HG03064 (cell line): ENCODE measurements around the gene ZNF358.

Experiments
- ATAC-seq: cut with Tn5 transposase; IDR thresholded peaks from one replicate; pipeline ENCODE4 v1.9.1; 2021; ENCODE audit warnings: low read depth; ENCODE audit not compliant: unreplicated experiment

ZNF358 gene

DNA sequence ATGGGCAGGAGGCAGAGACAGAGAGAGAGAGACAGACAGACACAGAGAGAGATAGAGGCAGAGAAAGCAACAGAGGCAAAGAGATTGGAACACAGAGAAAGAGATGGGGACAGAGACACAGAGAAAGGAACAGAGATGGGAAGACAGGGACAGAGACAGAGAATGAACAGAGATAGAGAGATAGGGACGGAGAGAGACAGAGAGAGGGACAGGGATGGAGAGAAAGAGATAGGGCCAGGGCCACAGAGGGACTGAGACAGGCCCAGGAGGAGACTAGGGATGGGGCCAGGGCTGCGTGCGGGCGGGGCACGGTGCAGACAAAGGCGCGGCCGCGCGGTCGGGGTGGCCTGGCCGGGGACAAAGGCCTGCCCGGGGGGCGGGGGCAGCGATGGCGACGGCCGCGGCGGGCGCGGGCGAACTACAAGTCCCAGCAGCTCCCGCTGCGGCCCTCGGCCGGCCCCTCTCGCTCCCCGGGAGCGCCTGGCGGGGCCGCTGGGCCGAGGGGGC is at the start of gene ZNF358:
Gene ZNF358 (plus strand): TSS at position 459 of the 507 bp plus-strand sequence. CDS start 3,140 bp downstream, outside the sequence.
- ATAC-seq: no peak

DNA sequence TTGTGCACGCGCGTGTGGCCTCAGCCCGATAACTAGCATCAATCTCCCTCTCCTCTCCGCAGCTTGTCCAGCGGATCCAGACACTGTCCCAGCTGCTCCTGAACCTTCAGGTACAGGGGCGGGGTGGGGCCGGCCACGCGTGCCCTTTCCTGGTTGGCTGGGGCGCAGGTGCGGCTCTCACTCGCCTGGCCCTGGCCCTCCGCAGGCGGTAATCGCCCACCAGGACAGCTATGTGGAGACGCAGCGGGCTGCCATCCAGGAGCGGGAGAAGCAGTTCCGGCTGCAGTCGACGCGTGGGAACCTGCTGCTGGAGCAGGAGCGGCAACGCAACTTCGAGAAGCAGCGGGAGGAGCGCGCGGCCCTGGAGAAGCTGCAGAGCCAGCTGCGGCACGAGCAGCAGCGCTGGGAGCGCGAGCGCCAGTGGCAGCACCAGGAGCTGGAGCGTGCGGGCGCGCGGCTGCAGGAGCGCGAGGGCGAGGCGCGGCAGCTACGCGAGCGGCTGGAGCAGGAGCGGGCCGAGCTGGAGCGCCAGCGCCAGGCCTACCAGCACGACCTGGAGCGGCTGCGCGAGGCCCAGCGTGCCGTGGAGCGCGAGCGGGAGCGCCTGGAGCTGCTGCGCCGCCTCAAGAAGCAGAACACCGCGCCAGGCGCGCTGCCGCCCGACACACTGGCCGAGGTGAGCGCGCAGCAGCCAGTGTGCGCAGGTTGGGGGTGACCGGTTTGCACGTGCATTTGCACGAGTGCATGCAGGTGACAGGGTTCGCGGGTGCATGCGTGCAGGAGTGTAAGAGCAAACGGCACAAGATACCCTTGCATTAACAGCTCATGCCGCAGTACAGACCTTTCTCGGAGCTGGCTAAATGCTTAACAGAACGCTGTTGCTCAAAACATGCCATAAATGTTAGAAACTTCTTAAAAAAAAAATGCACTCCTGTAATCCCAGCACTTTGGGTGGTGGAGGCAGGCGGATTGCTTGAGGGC is 48.6 kb upstream of the ZNF358 start:
- ATAC-seq: no peak

DNA sequence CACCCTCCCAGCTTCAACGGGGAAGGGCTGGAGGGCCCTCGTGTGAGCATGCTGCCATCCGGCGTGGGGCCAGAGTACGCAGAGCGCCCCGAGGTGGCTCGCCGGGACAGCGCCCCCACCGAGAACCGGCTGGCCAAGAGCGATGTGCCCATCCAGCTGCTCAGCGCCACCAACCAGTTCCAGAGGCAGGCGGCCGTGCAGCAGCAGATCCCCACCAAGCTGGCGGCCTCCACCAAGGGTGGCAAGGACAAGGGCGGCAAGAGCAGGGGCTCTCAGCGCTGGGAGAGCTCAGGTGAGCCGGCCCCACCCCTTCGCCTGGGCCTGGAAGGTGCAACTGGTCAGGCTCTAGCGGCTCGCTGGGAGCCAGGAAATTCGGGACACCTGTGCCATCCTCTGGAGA is 47.1 kb upstream of the ZNF358 start:
- no peak for ATAC-seq

DNA sequence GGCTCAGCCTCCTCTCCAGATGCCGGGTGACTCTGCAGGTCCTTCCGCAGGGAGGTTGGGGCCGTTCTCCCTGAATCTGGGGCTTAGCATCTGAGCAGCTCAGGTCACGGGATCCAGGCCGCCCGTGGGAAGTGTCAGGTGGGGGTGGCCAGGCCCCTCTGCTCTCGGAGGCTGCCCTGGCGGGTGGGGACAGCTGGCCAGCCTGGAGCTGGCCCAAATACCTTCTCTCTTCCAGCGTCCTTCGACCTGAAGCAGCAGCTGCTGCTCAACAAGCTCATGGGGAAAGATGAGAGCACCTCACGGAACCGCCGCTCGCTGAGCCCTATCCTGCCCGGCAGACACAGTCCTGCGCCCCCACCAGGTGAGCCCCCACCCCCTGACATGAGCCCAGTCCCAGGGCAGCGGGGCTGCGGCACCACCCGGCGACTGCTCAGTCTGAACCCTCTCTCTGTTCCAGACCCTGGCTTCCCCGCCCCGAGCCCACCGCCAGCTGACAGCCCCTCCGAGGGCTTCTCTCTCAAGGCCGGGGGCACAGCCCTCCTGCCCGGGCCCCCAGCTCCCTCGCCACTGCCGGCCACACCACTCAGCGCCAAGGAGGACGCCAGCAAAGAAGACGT is 46.1 kb upstream of the ZNF358 start:
- no peak for ATAC-seq

DNA sequence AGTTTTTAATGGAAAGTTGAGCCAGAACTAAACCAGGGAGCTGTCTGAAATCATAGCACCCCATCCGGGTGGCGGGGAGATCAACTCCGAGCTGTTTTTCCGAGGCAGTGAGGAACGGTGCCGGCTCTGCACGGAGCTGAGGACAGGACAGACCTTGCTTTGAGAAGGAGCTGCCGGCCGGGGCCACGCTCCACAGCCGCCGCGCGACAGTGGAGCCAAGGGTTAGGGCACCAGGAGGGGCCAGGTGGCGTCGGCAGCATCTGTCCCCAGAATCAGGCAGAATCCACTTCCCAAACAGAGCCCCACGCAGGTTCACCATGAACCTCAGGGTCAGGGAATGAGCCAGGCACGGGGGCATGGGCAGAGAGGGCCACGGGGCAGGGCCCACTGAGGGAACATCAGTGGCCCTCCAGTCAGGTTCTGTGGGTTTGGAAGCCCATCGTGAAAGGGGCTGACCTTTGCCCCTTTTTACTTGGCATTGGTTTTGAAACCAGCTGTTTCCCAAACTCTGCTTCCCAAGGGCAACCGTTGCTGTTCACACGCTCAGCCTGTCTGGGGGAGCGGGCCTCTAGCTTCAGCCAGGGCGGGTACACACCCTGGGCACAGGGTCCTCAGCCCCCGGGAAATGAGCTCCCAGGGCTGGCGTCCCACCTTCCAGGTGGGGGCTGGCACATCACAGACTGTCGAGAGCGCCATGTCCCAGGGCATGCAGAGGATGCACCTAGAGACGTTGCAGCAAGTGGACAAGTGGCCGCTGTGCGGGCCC is 45.2 kb upstream of the ZNF358 start:
- no peak for ATAC-seq

DNA sequence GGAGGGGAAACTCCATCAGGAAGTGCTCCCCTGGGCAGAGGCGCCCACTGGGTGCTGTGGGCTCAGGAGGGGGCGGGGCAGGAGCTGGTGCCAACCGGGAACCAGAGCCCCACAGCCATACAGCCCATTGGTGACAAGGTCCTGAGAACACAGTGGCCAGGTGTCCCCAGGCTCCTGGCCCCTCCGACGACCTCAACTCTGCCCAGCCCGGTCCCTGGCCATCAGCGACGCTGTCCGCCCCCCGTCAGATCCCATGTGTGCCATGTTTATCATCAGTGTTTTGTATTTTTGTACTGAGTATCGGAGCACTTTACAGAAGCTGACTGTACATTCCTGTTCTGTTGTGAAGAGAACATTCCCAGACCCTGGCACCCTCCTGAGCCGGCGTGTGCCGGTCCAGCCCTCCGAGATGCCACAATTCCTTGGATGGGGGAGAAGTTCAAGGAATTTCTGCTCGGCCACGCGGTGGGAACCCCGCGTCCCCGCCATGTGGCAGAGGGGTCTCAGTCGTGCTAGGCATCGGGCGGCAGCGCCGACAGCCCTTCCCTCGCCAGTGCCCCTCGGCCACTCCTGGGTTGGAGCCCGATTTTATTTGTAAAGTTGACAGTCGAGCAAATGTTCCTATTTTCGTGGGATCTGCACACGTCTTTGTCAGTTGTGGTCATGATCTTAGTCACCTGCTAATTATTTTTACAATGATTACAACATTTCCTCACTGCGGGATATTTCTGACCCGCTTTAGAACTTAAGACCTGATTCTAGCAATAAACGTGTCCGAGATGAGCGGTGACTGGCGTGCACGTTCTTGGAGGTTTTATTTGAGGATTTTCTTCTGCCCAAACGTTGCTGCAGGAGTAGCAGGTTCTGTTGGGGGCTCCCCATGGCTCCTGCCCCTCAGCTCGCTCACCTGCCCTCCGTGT is 43.9 kb upstream of the ZNF358 start:
- ATAC-seq: no peak

DNA sequence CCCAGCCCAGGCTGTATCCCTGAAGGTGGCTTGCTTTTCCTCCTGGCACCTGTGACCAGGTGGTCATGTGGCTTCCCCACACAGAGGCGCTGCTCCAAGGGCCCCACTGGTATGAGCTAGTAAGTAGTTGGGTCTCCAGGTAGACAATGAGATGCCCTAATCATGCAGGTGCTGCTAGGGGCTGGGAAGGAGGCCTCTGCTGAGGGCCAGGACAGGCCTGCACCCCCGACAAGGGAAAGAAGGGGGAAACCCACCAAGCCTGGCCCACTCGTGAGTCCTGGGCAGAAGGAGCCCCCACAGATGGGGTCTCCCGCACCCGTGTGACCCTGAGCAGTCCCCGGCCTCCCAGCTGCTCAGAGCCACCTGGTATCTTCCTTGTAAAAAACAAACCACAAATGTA is 40.2 kb upstream of the ZNF358 start:
- no peak for ATAC-seq

DNA sequence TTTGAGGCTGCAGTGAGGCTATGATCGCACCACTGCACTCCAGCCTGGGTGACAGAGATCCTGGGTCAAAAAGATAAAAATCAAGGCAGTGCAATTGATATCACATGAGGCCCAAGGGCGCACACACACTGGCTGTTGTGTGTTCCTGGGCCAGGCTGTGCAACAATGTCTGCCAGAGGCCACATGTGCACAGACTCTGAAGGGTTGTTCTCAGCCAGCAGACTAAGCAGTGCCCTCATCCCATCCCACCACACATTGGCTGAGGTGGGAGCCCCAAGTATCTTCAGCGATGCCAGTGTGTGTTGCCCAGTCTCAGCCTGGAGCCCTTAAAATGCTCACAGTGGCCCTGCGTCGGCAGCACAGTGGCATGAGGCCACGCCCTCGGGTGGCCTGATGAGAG is 39.7 kb upstream of the ZNF358 start:
- no peak for ATAC-seq

DNA sequence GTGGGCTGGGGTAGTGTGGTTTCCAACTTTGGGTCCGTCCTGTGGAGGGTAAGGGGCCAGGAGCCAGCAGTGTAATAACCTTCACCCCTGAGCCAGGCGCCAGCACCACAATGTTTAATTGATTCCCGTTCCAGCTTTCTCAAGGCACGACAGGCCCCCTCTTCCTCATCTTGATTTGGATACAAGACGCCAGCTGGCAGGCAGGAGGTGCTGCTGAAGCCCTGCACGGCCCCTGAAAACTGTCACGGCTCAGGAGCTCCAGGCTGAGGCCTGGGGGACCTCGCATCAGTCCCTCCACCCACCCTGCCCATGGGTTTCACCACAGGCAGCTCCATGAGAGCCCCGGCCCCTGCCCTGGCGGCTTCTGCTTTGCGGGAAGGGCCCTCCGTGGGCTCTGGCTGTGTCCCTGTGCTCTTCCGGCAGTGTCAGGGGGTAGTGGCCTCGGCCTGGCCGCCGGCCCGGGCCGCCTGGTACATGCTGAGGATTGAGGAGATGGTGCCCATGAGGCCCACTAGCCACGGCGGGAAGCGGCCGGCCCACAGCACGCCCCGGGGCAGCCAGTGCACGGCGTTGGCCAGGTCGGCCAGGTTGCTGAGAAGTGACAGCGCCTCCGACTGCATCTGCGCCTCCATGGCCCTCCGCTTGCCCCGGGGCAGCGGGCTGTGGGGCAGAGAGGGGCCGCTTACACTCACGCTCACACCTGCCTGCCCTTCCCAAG is 39.0 kb upstream of the ZNF358 start:
- no peak for ATAC-seq

DNA sequence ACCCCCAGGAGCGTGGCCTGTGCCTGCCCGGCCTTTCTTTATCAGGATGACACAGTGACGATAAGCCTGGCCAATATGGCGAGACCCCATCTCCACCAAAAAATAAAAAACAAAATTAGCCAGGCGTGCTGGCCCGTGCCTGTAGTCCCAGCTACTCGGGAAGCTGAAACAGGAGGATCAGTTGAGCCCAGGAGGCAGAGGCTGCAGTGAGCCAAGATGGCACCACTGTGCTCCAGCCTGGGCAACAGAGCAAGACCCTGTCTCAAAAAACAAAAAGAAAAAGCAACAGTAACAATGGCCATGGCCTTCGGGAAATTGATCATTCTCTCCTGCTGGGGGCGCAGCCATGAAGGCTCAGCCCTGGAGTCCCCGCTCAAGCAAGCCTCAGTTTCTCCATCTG is 38.1 kb upstream of the ZNF358 start:
- no peak for ATAC-seq

DNA sequence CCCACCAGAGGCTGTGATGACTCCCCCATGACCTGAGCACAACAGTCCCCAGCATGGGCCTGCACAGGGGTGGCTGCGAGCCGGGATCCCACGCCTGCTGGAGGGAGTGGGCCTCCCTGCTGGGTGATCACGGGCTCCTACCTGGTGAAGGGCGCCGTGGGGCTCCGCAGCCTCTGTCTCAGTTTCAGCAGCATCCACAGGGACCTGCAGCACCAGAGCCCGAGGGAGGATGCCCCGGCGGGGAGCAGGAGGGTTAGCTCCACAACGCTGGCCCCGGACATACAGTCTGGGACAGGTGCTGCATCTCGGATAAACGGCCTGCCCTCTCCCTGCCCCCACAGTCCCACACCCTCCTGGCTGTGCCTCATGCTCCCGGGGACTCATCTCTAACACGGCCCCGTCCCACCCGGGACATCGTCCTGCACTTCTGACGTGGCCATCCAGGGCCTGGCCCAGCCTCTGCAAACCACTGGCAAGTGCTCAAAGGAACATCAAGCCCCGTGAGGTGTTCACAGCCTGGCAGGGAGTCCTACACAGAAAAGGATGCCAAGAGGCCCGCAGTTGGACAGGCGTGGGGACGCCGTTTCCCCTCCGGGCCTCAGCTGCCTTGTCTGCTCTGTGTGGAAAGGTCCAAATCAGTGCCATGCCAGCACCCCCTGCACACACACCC is 37.6 kb upstream of the ZNF358 start:
- no peak for ATAC-seq

DNA sequence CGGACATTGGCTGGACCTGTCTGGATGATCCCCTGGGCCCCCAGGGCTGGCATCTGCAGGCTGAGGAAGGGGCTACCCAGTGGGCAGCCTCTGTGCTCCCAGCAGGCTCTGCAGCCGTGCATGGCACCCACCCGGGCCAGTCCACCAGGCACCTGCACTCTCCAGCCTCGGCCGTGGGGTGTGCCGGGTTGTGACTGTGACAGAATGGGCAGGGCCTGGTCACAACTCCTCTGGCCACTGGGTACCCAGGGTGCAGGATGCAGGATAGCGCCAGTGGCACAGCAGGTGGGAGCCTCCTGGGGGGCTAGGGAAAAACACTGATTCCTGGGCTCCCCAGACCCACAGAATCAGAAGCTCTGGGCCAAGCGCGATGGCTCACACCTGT is 37.1 kb upstream of the ZNF358 start:
- no peak for ATAC-seq

DNA sequence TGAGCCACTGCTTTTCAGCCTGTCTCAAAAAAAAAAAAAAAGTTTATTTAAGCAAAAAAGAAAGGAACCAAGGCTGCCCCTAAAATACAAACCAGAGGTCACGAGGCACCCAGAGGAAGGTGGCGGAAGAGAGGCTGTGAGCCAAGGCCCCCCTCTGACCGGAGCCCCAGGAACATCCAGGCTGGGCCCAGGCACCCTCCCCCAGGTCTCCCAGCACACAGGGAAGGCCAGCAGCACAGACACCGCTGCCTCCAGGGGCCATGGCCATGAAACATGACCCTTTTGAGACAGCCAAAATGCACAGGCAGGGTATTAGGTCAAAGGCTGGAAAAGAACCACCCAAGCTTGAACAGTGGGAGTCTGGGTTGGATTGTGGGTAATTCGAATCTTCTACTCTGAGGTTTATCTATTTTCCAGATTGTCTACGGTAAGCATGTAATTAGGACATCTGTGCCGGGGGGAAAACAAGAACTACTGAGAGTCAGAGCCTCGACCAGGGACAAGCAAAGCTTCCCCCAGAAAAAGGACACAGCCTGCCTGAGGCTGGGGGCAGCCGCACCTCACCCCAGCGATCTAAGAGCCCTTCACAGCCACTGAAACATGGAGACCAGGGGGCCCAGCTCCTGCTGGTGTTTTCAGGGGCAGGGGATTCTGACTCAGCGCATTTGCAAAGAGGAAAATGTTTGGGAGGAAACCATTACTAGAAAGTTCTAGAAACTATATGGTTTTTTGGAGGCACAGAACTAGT is 35.5 kb upstream of the ZNF358 start:
- no peak for ATAC-seq

DNA sequence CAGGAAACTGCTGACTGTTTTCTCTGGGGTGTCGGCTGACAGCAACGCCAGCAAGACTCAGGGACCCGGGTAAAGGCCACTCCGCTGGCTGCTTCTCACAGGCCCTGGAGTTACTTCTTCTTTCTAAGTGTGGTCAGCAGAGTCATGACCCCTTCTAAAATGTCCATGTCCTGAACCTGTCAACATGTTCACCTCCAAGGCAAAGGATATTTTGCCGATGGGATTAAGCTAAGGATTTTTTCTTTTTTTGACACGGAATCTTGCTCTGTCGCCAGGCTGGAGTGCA is 35.0 kb upstream of the ZNF358 start:
- no peak for ATAC-seq

DNA sequence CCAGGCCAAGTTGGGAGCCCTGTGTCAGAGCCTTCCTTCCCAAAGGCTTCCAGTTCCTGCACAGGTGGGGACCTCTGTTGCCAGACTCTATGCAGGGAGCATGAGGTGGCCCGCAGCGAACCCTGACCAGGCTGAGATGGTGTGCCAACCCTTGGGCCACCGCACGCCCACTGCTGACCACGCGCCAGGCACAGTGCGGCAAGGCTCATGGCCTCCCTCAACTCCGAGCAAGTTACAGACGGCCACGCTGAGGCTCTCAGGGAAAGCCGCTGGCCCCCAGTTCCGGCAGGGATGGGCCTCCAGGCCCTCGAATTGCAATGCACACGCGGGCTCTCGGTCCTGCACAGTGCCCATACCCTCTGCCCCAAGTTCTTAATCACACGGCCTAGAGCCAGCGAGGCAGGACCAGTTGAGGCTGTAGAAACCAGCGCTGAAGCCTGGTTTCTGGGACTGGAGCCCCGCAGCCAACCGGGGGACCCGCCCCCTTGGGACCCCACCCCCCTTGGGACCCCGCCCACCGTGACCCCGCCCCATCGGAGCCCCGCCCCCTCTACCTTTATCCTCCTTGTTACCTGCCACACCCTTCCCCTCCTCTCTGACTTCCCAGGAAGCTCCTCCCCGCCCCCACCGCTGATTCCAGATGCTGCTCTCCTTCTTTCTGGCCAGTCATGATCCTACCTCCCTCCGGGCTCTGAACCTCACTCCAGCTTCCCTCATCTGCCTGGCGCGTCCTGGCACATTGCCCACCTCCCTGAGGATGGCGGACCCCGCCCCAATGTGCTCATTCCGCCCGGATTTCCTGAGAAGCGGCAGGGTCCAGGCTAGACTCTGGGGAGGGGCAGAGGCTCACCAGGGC is 33.1 kb upstream of the ZNF358 start:
- ATAC-seq: no peak

DNA sequence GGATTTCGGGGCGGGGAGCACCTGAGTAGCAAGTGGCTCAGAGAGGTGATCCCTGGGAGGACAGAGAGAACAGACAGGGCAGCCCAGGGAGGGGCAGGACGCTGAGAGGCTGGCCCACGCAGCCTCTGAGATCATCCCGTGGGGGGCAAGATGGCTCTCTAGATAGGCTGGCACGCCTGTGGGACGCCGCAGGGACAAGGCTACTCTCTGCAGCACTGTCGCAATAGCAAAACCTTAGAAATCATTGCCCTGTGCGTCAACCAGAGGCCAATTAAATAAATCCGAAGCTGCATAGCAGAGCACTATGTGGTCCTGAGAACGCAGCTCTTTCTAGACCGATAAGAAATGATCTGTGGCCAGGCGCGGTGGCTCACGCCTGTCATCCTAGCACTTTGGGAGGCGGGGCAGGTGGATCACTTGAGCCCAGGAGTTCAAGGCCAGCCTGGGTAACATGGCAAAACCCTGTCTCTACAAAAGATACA is 32.1 kb upstream of the ZNF358 start:
- ATAC-seq: no peak

DNA sequence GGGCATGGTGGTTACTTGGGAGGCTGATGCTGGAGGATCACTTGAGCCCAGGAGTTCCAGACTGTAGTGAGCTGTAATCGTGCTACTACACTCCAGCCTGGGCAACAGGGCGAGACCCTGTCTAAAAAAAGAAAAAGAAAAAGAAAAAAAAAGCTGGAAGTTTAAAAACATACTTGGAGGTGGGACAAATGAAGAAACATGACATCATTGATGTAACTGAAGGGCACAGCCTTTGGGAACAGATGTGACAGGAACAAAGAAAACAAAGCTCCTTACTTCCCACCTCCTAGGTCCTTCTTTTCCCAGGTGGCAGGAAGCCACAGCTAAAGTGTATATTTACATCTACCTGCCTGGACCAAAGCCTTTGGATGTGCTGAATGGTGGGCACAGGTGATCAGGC is 29.0 kb upstream of the ZNF358 start:
- ATAC-seq: no peak
